Activated T-helper 9 cell treated with anti-CD3 and anti-CD28 coated beads, Interleukin-2, amount 50 U/mL, for 16 hours (primary cell): Measurements from ENCODE around the gene CCDC127.
A peak's percentile ranks its signal among the peaks of the same experiment; 100 is the strongest.
"Not testable (repeated sequence)": the region's sequence is repeated elsewhere in the genome, so short reads cannot be mapped to it uniquely, and the experiment has no call there.

Source experiments
- DNase-seq: peaks from one replicate; pipeline ENCODE4 v3.0.0-alpha.2; 2020; ENCODE audit warnings: low read depth

Gene CCDC127

GRCh38 chr5:217494-218456 is at the start of gene CCDC127, which contains the start of gene SDHA:
Gene CCDC127, minus strand, starts transcription at chr5:218153. Its CDS starts 1,304 bp downstream, at chr5:216849.
Gene SDHA, plus strand, starts transcription at chr5:218320. Its CDS starts 36 bp downstream, at chr5:218356.
- peak; percentile 97 for DNase-seq

GRCh38 chr5:267716-268115 is 49.8 kb upstream of the CCDC127 start:
- no peak for DNase-seq

DNA sequence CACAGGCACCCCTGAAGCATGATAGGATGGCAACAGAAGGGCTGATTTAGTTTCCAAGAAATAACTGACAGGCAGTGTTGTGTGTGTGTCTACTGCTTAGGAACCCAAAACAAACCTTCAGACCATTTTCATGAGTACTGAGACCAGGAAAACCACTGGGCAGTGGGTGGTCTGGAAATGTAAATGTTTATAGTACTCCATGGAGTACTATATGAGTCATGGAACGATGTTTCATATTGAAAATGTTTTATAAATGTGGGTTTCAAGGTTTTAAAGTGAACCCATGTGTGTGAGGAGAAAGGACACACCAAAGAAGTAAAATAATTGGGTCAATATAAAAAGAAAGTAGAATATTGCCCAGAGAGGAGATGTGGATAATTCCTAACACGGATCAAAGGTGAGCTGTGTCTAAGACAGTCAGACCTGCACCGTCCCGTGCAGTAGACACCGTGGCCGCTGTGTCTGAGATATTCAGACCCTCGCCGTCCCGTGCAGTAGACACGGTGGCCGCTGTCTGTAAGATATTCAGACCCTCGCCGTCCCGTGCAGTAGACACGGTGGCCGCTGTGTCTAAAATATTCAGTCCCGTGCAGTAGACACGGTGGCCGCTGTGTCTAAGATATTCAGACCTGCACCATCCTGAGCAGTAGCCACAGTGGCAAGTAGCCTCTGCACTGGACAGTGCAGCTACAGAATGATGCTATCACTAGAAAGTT is 48.5 kb upstream of the CCDC127 start:
- not testable (repeated sequence) for DNase-seq

- DNase-seq = no peak
Observed at GRCh38 chr5:264338-264737, 46.4 kb upstream of the CCDC127 start.

- DNase-seq = not testable (repeated sequence)
Observed at GRCh38 chr5:263275-263974, 45.5 kb upstream of the CCDC127 start.

GRCh38 chr5:257148-257547 is 39.2 kb upstream of the CCDC127 start:
- no peak for DNase-seq

DNA sequence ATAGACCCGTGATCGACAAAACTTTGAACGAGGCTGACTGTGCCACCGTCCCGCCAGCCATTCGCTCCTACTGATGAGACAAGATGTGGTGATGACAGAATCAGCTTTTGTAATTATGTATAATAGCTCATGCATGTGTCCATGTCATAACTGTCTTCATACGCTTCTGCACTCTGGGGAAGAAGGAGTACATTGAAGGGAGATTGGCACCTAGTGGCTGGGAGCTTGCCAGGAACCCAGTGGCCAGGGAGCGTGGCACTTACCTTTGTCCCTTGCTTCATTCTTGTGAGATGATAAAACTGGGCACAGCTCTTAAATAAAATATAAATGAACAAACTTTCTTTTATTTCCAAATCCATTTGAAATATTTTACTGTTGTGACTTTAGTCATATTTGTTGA is 38.4 kb upstream of the CCDC127 start:
- not testable (repeated sequence) for DNase-seq

GRCh38 chr5:255116-255515 is 37.2 kb upstream of the CCDC127 start:
- not testable (repeated sequence) for DNase-seq

- not testable (repeated sequence) for DNase-seq
Observed at GRCh38 chr5:254322-254721, 36.4 kb upstream of the CCDC127 start.

DNA sequence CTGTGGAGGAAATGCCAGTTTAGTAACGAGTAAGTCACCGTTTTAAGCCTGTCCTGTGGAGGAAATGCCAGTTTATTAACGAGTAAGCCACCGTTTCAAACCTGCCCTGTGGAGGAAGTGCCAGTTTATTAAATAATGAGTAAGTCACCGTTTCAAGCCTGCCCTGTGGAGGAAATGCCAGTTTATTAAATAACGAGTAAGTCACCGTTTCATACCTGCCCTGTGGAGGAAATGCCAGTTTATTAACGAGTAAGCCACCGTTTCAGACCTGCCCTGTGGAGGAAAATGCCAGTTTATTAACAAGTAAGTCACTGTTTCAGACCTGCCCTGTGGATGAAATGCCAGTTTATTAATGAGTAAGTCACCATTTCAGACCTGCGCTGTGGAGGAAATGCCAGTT is 34.6 kb upstream of the CCDC127 start:
- no peak for DNase-seq

DNA sequence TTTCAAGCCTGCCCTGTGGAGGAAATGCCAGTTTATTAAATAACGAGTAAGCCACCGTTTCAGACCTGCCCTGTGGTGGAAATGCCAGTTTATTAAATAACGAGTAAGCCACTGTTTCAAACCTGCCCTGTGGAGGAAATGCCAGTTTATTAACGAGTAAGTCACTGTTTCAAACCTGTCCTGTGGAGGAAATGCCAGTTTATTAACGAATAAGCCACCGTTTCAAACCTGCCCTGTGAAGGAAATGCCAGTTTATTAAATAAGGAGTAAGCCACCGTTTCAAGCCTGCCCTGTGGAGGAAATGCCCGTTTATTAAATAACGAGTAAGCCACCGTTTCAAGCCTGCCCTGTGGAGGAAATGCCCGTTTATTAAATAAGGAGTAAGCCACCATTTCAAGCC is 34.0 kb upstream of the CCDC127 start:
- DNase-seq = not testable (repeated sequence)

- DNase-seq = not testable (repeated sequence)
Observed at GRCh38 chr5:251538-251937, 33.6 kb upstream of the CCDC127 start.

GRCh38 chr5:251016-251415 is 33.1 kb upstream of the CCDC127 start:
- DNase-seq = not testable (repeated sequence)

- DNase-seq = not testable (repeated sequence)
Observed at GRCh38 chr5:250396-250795, 32.4 kb upstream of the CCDC127 start.

DNA sequence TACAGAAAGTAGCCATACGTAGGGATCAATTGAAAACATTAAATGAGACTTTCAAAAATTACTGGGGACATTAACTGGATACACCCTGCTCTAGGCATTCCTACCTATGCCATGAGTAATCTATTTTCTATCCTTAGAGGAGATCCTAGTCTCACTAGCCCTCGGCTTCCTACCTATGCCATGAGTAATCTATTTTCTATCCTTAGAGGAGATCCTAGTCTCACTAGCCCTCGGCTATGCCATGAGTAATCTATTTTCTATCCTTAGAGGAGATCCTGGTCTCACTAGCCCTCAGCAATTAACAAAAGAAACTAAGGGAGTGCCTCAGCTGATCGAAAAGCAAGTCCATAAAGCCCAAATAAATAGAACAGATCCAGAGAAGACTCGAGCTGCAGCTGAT is 27.8 kb upstream of the CCDC127 start:
- DNase-seq = not testable (repeated sequence)

DNA sequence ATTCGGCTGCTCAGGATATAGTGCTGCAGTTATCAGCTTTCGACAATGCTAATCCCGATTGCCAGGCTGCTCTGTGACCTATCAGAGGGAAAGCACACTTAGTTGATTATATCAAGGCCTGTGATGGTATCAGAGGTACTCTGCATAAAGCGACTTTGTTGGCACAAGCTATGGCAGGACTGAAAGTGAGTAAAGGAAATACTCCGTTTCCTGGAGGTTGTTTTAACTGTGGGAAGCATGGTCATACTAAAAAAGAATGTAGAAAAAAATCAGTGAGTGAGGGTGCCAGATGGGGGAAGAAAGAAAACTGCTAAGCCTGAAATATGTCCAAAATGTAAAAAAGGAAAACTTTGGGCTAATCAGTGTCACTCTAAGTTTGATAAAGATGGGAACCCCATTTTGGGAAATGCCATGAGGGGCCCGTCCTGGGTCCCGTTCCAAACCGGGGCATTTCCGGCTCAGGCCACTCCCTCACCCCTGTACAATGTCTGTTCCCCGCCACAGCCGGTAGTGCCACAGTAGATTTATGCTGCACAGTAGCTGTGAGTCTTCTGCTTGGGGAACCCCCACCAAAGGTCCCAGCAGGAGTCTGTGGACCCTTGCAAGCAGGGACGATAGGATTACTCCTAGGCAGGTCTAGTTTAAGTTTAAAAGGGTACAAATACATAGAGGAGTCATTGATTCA is 25.9 kb upstream of the CCDC127 start:
- not testable (repeated sequence) for DNase-seq

DNA sequence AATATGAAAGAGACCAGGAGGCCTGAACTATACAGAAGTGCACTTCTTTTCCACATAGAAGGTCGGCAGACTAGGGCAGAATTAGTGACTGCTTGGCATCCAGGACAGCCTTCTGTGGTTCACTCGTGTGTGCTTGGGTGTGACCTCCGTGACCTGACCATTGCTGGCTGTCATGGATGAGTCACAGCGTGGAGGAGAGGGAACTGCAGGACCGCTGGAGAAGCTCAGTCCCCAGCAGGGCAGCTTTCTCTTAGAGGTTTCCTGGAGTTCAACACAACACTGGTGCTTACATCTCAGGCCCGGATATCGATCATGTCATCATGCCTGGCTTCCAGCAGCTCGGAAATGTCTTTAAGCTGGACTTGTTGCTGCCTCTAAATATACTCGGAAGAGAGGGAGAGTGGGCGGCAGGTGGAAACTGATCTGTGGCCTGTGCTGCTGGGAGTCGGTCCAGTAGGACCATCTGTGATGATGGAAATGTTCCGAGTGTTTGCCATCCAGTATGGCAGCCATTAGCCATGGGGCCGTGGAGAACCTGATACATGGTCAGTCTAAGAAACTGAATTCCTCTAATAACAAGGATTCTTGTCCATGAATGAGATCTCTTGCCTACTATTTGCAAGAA is 23.2 kb upstream of the CCDC127 start:
- not testable (repeated sequence) for DNase-seq

DNA sequence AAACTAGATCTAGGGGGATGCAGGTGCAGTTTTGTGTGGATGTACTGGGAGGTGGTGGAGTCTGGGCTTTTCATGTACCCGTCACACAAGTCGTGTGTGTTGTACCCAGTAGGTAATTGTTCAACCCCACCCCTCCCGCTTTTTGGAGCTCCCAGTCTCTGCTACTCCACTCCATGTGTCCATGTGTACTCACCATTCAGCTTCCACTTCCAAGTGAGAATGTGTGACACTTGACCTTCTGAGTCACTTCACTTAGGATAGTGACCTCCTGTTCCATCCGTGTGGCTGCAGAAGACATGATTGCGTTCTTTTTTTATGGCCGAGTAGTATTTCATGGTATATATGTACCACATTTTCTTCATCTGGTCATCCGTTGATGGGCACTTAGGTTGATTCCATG is 22.6 kb upstream of the CCDC127 start:
- DNase-seq = not testable (repeated sequence)

DNA sequence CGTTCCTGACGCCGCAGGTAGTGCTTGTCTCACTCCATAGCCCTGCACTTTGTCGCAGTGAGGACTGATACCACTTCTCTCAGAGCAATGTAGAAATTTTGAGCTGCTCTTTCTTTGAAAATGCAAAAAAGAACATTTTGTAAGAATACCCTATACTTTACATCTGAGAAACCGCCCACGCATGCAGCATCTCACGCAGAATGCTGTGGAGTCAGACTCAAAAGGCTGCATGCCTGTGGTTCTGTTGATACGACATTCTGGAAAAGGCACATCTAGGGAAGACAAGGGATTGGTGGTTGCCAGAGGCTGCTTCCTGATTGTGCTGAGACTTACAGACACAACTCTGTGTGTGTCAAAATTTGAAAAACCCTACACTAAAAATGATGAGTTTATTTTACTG is 20.0 kb upstream of the CCDC127 start:
- DNase-seq = not testable (repeated sequence)

DNA sequence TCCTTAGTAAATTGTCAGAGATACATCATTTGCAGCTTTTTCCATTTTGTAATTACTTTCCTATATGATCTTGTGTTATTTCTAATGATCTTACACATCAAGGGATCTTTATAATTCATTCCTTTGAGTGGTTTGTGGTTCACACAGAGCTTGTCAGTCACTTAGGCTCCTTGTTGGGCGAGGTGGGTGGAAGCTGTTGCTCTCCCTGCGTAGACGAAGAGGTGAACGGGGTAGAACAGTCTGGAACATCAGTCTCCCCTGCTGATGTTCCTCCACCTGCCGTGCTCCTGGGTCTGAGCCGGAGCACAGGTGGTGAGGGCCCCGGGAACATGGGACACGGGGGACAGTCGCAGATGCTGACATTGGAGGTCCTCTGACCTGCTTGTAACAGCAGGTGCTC is 17.6 kb upstream of the CCDC127 start:
- DNase-seq = not testable (repeated sequence)

DNA sequence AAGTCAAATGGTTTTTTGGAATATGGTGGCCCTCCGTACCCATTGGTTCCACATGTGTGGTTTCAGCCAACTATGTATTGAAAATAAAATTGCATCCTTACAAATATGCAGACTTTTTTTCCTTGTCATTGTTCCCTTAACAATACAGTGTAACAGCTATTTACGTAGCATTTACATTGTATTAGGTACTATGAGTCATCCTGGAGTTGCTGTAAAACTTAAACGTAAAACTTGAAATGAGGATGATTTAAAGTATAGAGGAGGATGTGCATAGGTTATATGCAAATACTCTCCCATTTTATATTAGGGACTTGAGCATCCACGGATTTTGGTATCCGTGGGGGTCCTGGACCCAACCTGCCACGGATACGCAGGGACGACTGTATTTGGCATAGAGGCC is 16.5 kb upstream of the CCDC127 start:
- no peak for DNase-seq
